A549 (cell line): ENCODE measurements around the gene ADI1. TPM values are rescaled to one million over a fixed set of nuclear protein-coding genes. Genes with fewer than 3 reads are reported as not detected.

Experiments
- ATAC-seq, 2 experiments: fragments of 200-7000 bp in 1 of 2; fragments of >200 bp in 1 of 2; cut with Nextera tagmentation in 1 of 2; cut with Tn5 transposase in 1 of 2; 3 replicates each; pipeline versions ENCODE4 v1.8.0 to v1.9.1; 2018 to 2020; ENCODE audit warnings: mild to moderate bottlenecking in 1 of 2, moderate library complexity in 1 of 2
- CTCF ChIA-PET: fragments of 300-600 bp; sonication (Branson Sonifier 250); formaldehyde crosslinking; extraction: SDS; loops from one replicate; lab custom pipeline; 2021; ENCODE audit warnings: antibody characterized with exemption, inconsistent platforms; lab: Yijun Ruan, JAX
- POLR2A ChIA-PET: fragments of 350-600 bp; formaldehyde crosslinking; extraction: SDS; loops from one replicate; lab custom pipeline; 2021; ENCODE audit warnings: antibody characterized with exemption, inconsistent platforms; lab: Yijun Ruan, JAX
- DNase-seq, 2 experiments: peaks; one replicate each; pipeline versions ENCODE4 v3.0.0 to v3.0.0-alpha.2; 2011 to 2016; ENCODE audit warnings: low read depth in 1 of 2, low spot score in 1 of 2
- FAIRE-seq: peaks from 2 replicates; lab custom pipeline; 2011; peaks lifted over from hg19 to GRCh38; lab: Jason Lieb, UNC
- H3K27ac ChIP-seq, 2 experiments: fragments of >200 bp; sonication (Bioruptor Twin); formaldehyde crosslinking; 3 replicates each; pipeline ENCODE4 v1.5.1; 2016 to 2017
- H3K4me1 ChIP-seq: fragments of >200 bp; sonication (Bioruptor Twin); formaldehyde crosslinking; 3 replicates; pipeline ENCODE4 v1.6.1; 2016
- H3K4me2 ChIP-seq: fragments of >200 bp; sonication (Bioruptor Twin); formaldehyde crosslinking; 3 replicates; pipeline ENCODE4 v1.6.1; 2016
- H3K4me3 ChIP-seq: fragments of >200 bp; sonication (Bioruptor Twin); formaldehyde crosslinking; 3 replicates; pipeline ENCODE4 v1.5.1; 2016
- H3K9me3 ChIP-seq: fragments of >200 bp; sonication (Bioruptor Twin); formaldehyde crosslinking; 3 replicates; pipeline ENCODE4 v1.6.1; 2016
- ATOH8 ChIP-seq: fragments of 250-450 bp; sonication (Bioruptor Pico); IDR thresholded peaks from 2 replicates; pipeline ENCODE4 v1.5.0; 2020; ENCODE audit warnings: low read depth, mild to moderate bottlenecking, moderate library complexity
- BHLHE40 ChIP-seq: IDR thresholded peaks from 2 replicates; pipeline ENCODE4 v1.6.1; 2012; ENCODE audit warnings: low read depth, low read length, inconsistent platforms
- CBX2 ChIP-seq: fragments of 200-600 bp; sonication (generic); IDR thresholded peaks from 2 replicates; pipeline ENCODE4 v1.6.1; 2016; ENCODE audit warnings: low read depth, mild to moderate bottlenecking, borderline replicate concordance
- CBX8 ChIP-seq: fragments of 200-600 bp; sonication (generic); IDR thresholded peaks from 2 replicates; pipeline ENCODE4 v1.6.1; 2016
- EHF ChIP-seq: fragments of 250-450 bp; sonication (Bioruptor Pico); IDR thresholded peaks from 2 replicates; pipeline ENCODE4 v1.5.0; 2020; ENCODE audit warnings: mild to moderate bottlenecking
- FOSL2 ChIP-seq, 2 experiments: fragments of 450-650 bp in 1 of 2; fragments of >200 bp in 1 of 2; sonication (Bioruptor Twin) in 1 of 2; formaldehyde crosslinking; IDR thresholded peaks; 2 replicates each; pipeline versions ENCODE4 v1.5.0 to v1.6.1; 2016 to 2020; ENCODE audit warnings: mild to moderate bottlenecking in 1 of 2, moderate library complexity in 1 of 2
- GATA3 ChIP-seq: IDR thresholded peaks from 2 replicates; pipeline ENCODE4 v1.6.1; 2012; ENCODE audit warnings: borderline replicate concordance
- HDAC2 ChIP-seq: fragments of 200-600 bp; sonication (generic); IDR thresholded peaks from 2 replicates; pipeline ENCODE4 v1.6.1; 2016
- HES2 ChIP-seq: fragments of >200 bp; sonication (Bioruptor Twin); formaldehyde crosslinking; IDR thresholded peaks from 2 replicates; pipeline ENCODE4 v1.6.1; 2016
- HOXA7 ChIP-seq: fragments of 250-450 bp; sonication (Bioruptor Pico); IDR thresholded peaks from 2 replicates; pipeline ENCODE4 v1.5.0; 2020; ENCODE audit warnings: mild to moderate bottlenecking, moderate library complexity
- HOXB13 ChIP-seq: fragments of 250-450 bp; sonication (Bioruptor Pico); IDR thresholded peaks from 2 replicates; pipeline ENCODE4 v1.5.0; 2020; ENCODE audit warnings: low read depth, mild to moderate bottlenecking, moderate library complexity
- NFE2L2 ChIP-seq: fragments of 150-350 bp; conservative IDR thresholded peaks from 2 replicates; pipeline ENCODE4 v1.6.1; 2014; ENCODE audit warnings: low read length
- NR3C1 ChIP-seq: fragments of >200 bp; sonication (Bioruptor Twin); formaldehyde crosslinking; IDR thresholded peaks from 3 replicates; pipeline ENCODE4 v1.6.1; 2017
- RAD21 ChIP-seq, 2 experiments: fragments of >200 bp in 1 of 2; sonication (Bioruptor Twin) in 1 of 2; formaldehyde crosslinking in 1 of 2; IDR thresholded peaks in 1 of 2; conservative IDR thresholded peaks in 1 of 2; 2 replicates in 1 of 2; 3 replicates in 1 of 2; pipeline ENCODE4 v1.6.1; 2012 to 2018; ENCODE audit warnings: inconsistent platforms in 1 of 2
- RARB ChIP-seq: fragments of 250-450 bp; sonication (Bioruptor Pico); IDR thresholded peaks from 2 replicates; pipeline ENCODE4 v1.8.0; 2021; ENCODE audit warnings: mild to moderate bottlenecking, moderate library complexity
- RCOR1 ChIP-seq: fragments of 150-350 bp; IDR thresholded peaks from 2 replicates; pipeline ENCODE4 v1.6.1; 2014; ENCODE audit warnings: antibody characterized with exemption, low read length, low read depth
- REST ChIP-seq: fragments of 200-600 bp; sonication (generic); IDR thresholded peaks from 2 replicates; pipeline ENCODE4 v1.6.1; 2016; ENCODE audit warnings: antibody characterized with exemption, mild to moderate bottlenecking, moderate library complexity
- RNF2 ChIP-seq: fragments of 200-600 bp; sonication (generic); IDR thresholded peaks from 2 replicates; pipeline ENCODE4 v1.6.1; 2016; ENCODE audit warnings: low read depth, mild to moderate bottlenecking, antibody characterized with exemption, moderate library complexity, borderline replicate concordance
- SREBF2 ChIP-seq: fragments of 450-650 bp; IDR thresholded peaks from 2 replicates; pipeline ENCODE4 v1.6.1; 2014; ENCODE audit warnings: mild to moderate bottlenecking, moderate library complexity
- TFCP2L1 ChIP-seq: fragments of 250-450 bp; sonication (Bioruptor Pico); IDR thresholded peaks from 2 replicates; pipeline ENCODE4 v1.5.0; 2021; ENCODE audit warnings: mild to moderate bottlenecking
- ZFP36 ChIP-seq: fragments of 450-650 bp; IDR thresholded peaks from 2 replicates; pipeline ENCODE4 v1.6.1; 2014; ENCODE audit warnings: borderline replicate concordance; ENCODE audit not compliant: partially characterized antibody
- WGBS: methylation state at CpG from one replicate; pipeline ENCODE4 v1.1.6; 2017; ENCODE audit errors: missing lambda C conversion rate; 5-methylcytosine and 5-hydroxymethylcytosine counted together
- polyA plus RNA-seq, 4 experiments: library from polyadenylated mRNA; depleted of rRNA in 3 of 4; stranded (reverse); fragments of >200 nt; fragmentation: RNase III in 1 of 4; extraction: RNeasy Plus Mini Kit Qiagen cat#74134 plus additional on column Dnase treatment in 1 of 4; gene quantifications; 2 replicates in 3 of 4; 3 replicates in 1 of 4; pipeline ENCODE4 v1.2.3, GENCODE V29; 2011 to 2017
- TF ChIP-seq, protein P1 (sequence below): fragments of 450-650 bp; IDR thresholded peaks from 2 replicates; pipeline ENCODE4 v1.6.1; 2014; ENCODE audit warnings: antibody characterized with exemption

Gene ADI1
- polyA plus RNA-seq, 2 of the 4 experiments (the other 2 are of a cell fraction): 47.9 to 84.6 TPM

DNA sequence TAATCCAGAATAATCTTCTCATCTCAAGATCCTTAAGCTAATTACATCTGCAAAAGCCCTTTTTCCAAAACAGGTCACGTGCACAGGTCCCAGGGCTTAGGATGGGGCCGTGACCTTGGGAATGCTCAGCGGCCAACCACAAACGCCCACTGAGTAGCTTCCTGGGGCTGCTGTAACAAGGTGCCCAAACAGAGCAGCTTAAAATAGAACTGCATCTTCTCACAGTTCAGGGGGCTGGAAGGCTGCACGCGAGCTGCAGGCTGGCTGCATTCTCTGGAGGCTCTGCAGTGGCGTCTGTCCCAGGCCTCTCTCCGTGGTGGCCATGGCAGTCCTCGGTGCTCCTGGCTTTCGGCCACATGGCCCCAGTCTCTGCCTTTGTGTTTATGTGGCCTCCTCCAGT lies 31.9 kb downstream of the ADI1 start:
- Histone ChIP-seq H3K27ac (no peak overlapping the region), H3K9me3 (no peaks in the 10 kb centered on the region), H3K4me1 (no peaks in the 10 kb centered on the region), H3K4me3 (no peak overlapping the region), H3K4me2 (no peak overlapping the region)
- ATAC-seq (no peak), DNase-seq (no peak), FAIRE-seq (no peak)
- CTCF ChIA-PET: interaction anchor here (0.8 to 1.8 kb wide), 2 partner anchors 25 to 64 kb away, joined by 3 to 4 read pairs; no protein-coding TSS in a partner anchor
- TF ChIP-seq RCOR1 (no peak), HOXB13 (CRISPR knock-in tag) (no peak), BHLHE40 (no peak), ZFP36 (no peak), NR3C1 (no peak), HOXA7 (CRISPR knock-in tag) (no peak), TFCP2L1 (CRISPR knock-in tag) (no peak), CBX2 (no peak), HES2 (no peak), CBX8 (no peak), RARB (no peak), NFE2L2 (no peak), GATA3 (no peak), EHF (no peak), SREBF2 (no peak)
- TF ChIP-seq, protein P1, sequence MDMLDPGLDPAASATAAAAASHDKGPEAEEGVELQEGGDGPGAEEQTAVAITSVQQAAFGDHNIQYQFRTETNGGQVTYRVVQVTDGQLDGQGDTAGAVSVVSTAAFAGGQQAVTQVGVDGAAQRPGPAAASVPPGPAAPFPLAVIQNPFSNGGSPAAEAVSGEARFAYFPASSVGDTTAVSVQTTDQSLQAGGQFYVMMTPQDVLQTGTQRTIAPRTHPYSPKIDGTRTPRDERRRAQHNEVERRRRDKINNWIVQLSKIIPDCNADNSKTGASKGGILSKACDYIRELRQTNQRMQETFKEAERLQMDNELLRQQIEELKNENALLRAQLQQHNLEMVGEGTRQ: no peak
- WGBS: 87% methylated on average over 8 of the region's 10 CpGs
- POLR2A ChIA-PET: no interaction called here

DNA sequence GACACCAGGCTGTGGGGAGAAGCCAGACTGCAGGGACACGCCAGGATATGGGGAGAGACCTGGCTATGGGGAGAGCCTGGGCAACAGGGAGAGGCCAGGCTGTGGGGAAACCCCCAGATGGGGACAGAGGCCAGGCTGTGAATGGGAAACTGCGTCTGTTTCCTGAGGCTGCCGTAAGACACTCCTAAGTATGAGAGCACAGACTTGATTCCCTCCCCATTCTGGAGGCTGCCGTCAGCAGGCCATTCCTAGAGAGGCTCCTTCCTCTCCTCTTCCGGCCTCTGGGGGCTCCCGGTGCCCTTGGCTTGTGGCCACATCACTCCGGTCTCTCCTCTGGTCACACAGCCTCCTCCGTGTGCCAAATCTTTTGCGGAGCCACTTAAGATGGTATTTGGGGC lies 32.3 kb downstream of the ADI1 start:
- Histone ChIP-seq H3K4me1 (no peaks in the 10 kb centered on the region), H3K4me3 (no peak overlapping the region), H3K4me2 (no peak overlapping the region), H3K27ac (no peak overlapping the region), H3K9me3 (no peaks in the 10 kb centered on the region)
- no peak for TF ChIP-seq RAD21 (conservative IDR thresholded peaks at IDR 0.05 in 1 of 2, IDR thresholded peaks at IDR 0.05 in 1 of 2)
- no peak for ATAC-seq
- no peak for DNase-seq
- no peak for FAIRE-seq
- CTCF ChIA-PET: interaction anchor here (0.8 to 1.8 kb wide), 2 partner anchors 25 to 63 kb away, joined by 3 to 4 read pairs; no protein-coding TSS in a partner anchor
- WGBS: 84% methylated on average over 9 of the region's 9 CpGs
- POLR2A ChIA-PET: no interaction called here

DNA sequence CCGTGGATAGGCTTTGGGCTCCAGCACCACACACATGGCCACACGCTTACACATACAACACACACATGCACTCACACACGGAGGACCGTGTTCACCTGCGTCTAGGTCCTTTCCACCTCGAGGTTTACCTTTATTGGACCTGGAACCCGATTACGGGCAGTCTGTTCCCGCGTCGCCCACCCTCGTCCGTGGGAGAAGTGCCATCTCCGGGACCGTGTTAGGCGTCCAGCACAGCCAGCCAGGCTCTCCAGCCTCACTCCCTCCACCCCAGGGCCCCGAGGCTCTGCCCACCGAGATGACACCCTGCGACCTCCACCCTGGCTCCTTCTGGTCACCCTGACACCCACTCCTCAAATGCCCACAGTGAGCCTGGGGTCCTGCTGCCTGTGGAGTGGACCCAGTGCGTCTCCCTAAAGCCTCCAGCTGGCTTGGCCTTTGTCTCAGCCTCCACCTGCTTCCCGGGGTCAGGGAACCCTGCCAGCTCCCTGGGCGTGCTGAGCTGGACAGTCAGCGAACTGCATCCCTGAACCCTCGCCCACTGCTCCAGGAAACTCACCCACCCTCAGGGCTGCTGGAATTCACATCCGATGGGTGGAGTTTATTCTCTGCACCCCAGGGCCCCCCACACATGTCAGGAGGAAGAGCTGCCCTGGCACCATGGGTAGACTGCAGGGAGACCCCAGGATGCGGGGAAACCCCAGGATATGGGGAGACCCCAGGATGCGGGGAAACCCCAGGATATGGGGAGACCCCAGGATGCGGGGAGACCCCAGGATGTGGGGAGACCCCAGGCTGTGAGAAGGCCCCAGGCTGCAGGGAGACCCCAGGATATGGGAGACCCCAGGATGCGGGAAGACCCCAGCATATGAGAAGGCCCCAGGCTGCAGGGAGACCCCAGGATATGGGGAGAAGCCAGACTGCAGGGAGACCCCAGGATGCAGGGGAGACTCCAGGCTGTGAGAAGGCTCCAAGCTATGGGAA lies 33.0 kb downstream of the ADI1 start:
- no peak overlapping the region for H3K4me2 ChIP-seq
- POLR2A ChIA-PET: no interaction called here
- TF ChIP-seq HDAC2 (no peak), HOXB13 (CRISPR knock-in tag) (no peak), REST (no peak), RNF2 (no peak), FOSL2 (IDR thresholded peaks at IDR 0.05) (no peak), FOSL2 (CRISPR knock-in tag; IDR thresholded peaks at IDR 0.05) (no peak), ATOH8 (CRISPR knock-in tag) (no peak), RAD21 (conservative IDR thresholded peaks at IDR 0.05 in 1 of 2, IDR thresholded peaks at IDR 0.05 in 1 of 2) (no peak)
- TF ChIP-seq, all 56 proteins: peak for 0
- Histone ChIP-seq H3K4me3 (no peak overlapping the region), H3K9me3 (no peaks in the 10 kb centered on the region), H3K27ac (no peak overlapping the region), H3K4me1 (no peaks in the 10 kb centered on the region)
- 92% methylated on average over 29 of the region's 29 CpGs for WGBS
- no peak for ATAC-seq
- DNase-seq: no peak
- no peak for FAIRE-seq
- CTCF ChIA-PET: interaction anchor here (0.8 kb wide), 1 partner anchor 24 kb away, joined by 3 read pairs; no protein-coding TSS in a partner anchor
